Astrocyte (in vitro differentiated cells and primary cell): ENCODE measurements around the gene COL27A1. TPM values are rescaled to one million over a fixed set of nuclear protein-coding genes. Genes with fewer than 3 reads are reported as not detected.
"Not testable (repeated sequence)": the region's sequence is repeated elsewhere in the genome, so short reads cannot be mapped to it uniquely, and the experiment has no call there.

Source experiments
- DNase-seq: peaks from one replicate; pipeline ENCODE4 v3.0.0-alpha.2; 2010; ENCODE audit warnings: low read depth
- FAIRE-seq: peaks from 2 replicates; lab custom pipeline; 2011; peaks lifted over from hg19 to GRCh38; lab: Jason Lieb, UNC
- H2AFZ ChIP-seq: 2 replicates; pipeline ENCODE4 v1.6.0; 2012; ENCODE audit warnings: low read depth, low read length, inconsistent platforms
- H3K27ac ChIP-seq: 2 replicates; pipeline ENCODE4 v1.5.1; 2011; ENCODE audit warnings: low read depth, low read length, inconsistent platforms
- H3K27me3 ChIP-seq: 2 replicates; pipeline ENCODE4 v1.6.0; 2011; ENCODE audit warnings: low read length, inconsistent platforms; ENCODE audit not compliant: insufficient read depth
- H3K36me3 ChIP-seq: 2 replicates; pipeline ENCODE4 v1.5.1; 2011; ENCODE audit warnings: low read length, inconsistent platforms; ENCODE audit not compliant: insufficient read depth
- H3K4me1 ChIP-seq: 2 replicates; pipeline ENCODE4 v1.5.1; 2011; ENCODE audit warnings: low read length, inconsistent platforms; ENCODE audit not compliant: insufficient read depth
- H3K4me2 ChIP-seq: 2 replicates; pipeline ENCODE4 v1.6.0; 2012; ENCODE audit warnings: low read length, inconsistent platforms
- H3K4me3 ChIP-seq: 2 replicates; pipeline ENCODE4 v1.5.1; 2011; ENCODE audit warnings: low read depth, mild to moderate bottlenecking, low read length, inconsistent platforms; ENCODE audit not compliant: insufficient read depth
- H3K79me2 ChIP-seq: 2 replicates; pipeline ENCODE4 v1.6.0; 2012; ENCODE audit warnings: mild to moderate bottlenecking, low read length, inconsistent platforms; ENCODE audit not compliant: insufficient read depth
- H3K9ac ChIP-seq: 2 replicates; pipeline ENCODE4 v1.6.0; 2012; ENCODE audit warnings: mild to moderate bottlenecking, low read length, inconsistent platforms
- H3K9me3 ChIP-seq: 2 replicates; pipeline ENCODE4 v1.5.1; 2012; ENCODE audit warnings: low read depth, mild to moderate bottlenecking, low read length, inconsistent platforms; ENCODE audit not compliant: insufficient read depth
- H4K20me1 ChIP-seq: 2 replicates; pipeline ENCODE4 v1.6.0; 2012; ENCODE audit warnings: low read length, inconsistent platforms; ENCODE audit not compliant: insufficient read depth
- H3K27ac Mint-ChIP-seq: one replicate; pipeline ENCODE4 v1.8.0; 2021; ENCODE audit warnings: mild to moderate bottlenecking, mixed read lengths; ENCODE audit not compliant: unreplicated experiment
- H3K27me3 Mint-ChIP-seq: one replicate; pipeline ENCODE4 v1.8.0; 2021; ENCODE audit warnings: low read depth, mixed read lengths; ENCODE audit not compliant: unreplicated experiment
- H3K36me3 Mint-ChIP-seq: one replicate; pipeline ENCODE4 v1.8.0; 2021; ENCODE audit warnings: low read depth, mixed read lengths; ENCODE audit not compliant: unreplicated experiment
- H3K4me1 Mint-ChIP-seq: one replicate; pipeline ENCODE4 v1.8.0; 2021; ENCODE audit warnings: low read depth, mixed read lengths; ENCODE audit not compliant: unreplicated experiment
- H3K4me3 Mint-ChIP-seq: one replicate; pipeline ENCODE4 v1.8.0; 2021; ENCODE audit warnings: mild to moderate bottlenecking, moderate library complexity, mixed read lengths; ENCODE audit not compliant: unreplicated experiment
- H3K9me3 Mint-ChIP-seq: one replicate; pipeline ENCODE4 v1.8.0; 2021; ENCODE audit warnings: mild to moderate bottlenecking, mixed read lengths; ENCODE audit not compliant: unreplicated experiment
- EZH2 ChIP-seq: IDR thresholded peaks from 2 replicates; pipeline ENCODE4 v1.6.1; 2012; ENCODE audit warnings: mild to moderate bottlenecking, low read length, inconsistent platforms; ENCODE audit not compliant: insufficient read depth
- total RNA-seq: library from RNA; stranded (reverse); gene quantifications from 2 replicates; pipeline ENCODE4 v1.2.1, GENCODE V29; 2021
- TF ChIP-seq, protein P1 (sequence below): IDR thresholded peaks from 2 replicates; pipeline ENCODE4 v1.5.1; 2011; ENCODE audit warnings: low read depth, mild to moderate bottlenecking, inconsistent platforms, low read length, moderate library complexity; ENCODE audit not compliant: insufficient read depth

COL27A1 gene
- total RNA-seq, 1 donor from 2014 or later: 31.2 TPM

DNA sequence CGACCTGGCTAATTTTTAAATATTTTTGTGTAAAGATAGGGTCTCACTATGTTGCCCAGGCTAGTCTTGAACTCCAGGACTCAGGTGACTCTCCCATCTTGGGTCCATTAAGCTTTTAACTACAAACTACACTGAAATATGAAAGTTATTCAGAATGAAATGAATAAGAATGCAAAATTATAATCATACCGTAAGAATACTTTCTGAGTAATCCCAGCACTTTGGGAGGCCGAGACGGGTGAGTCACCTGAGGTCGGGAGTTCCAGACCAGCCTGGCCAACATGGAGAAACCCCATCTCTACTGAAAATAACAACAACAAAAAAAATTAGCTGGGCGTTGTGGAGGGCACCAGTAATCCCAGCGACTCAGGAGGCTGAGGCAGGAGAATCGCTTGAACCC is 166.4 kb downstream of the COL27A1 start:
- Mint-ChIP-seq H3K36me3 (no peaks in the 10 kb centered on the region), H3K9me3 (no peaks in the 10 kb centered on the region), H3K4me1 (peaks cover 4% of the 10 kb centered on the region), H3K4me3 (no peak overlapping the region), H3K27me3 (peaks cover 7% of the 10 kb centered on the region), H3K27ac (no peak overlapping the region)
- Histone ChIP-seq H3K9ac (no peak overlapping the region), H3K4me3 (no peak overlapping the region), H3K4me2 (peak overlapping the region; percentile 41), H3K79me2 (no peaks in the 10 kb centered on the region), H3K36me3 (no peaks in the 10 kb centered on the region), H4K20me1 (no peaks in the 10 kb centered on the region), H3K27ac (no peak overlapping the region), H3K4me1 (peaks cover 1% of the 10 kb centered on the region), H3K27me3 (no peaks in the 10 kb centered on the region), H2AFZ (no peak overlapping the region), H3K9me3 (no peaks in the 10 kb centered on the region)
- no peak for FAIRE-seq
- peak; percentile 59 for DNase-seq
- TF ChIP-seq EZH2: no peak
- TF ChIP-seq, protein P1, sequence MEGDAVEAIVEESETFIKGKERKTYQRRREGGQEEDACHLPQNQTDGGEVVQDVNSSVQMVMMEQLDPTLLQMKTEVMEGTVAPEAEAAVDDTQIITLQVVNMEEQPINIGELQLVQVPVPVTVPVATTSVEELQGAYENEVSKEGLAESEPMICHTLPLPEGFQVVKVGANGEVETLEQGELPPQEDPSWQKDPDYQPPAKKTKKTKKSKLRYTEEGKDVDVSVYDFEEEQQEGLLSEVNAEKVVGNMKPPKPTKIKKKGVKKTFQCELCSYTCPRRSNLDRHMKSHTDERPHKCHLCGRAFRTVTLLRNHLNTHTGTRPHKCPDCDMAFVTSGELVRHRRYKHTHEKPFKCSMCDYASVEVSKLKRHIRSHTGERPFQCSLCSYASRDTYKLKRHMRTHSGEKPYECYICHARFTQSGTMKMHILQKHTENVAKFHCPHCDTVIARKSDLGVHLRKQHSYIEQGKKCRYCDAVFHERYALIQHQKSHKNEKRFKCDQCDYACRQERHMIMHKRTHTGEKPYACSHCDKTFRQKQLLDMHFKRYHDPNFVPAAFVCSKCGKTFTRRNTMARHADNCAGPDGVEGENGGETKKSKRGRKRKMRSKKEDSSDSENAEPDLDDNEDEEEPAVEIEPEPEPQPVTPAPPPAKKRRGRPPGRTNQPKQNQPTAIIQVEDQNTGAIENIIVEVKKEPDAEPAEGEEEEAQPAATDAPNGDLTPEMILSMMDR: no peak

GRCh38 chr9:114322160-114322818 is 167.0 kb downstream of the COL27A1 start:
- H3K4me1 ChIP-seq, H3K4me3 Mint-ChIP-seq, H3K36me3 Mint-ChIP-seq, H3K9me3 Mint-ChIP-seq, H3K27me3 ChIP-seq, H3K9me3 ChIP-seq, H3K4me1 Mint-ChIP-seq, H3K27ac ChIP-seq, H2AFZ ChIP-seq, FAIRE-seq, H3K27ac Mint-ChIP-seq, H3K36me3 ChIP-seq, H3K27me3 Mint-ChIP-seq, H4K20me1 ChIP-seq, H3K4me3 ChIP-seq, H3K79me2 ChIP-seq, H3K9ac ChIP-seq: not testable (repeated sequence)
- DNase-seq: peak; percentile 45
- H3K4me2 ChIP-seq: peak overlapping the region; percentile 41

GRCh38 chr9:114322831-114323531 is 167.6 kb downstream of the COL27A1 start, which contains the start of gene ORM1:
Gene ORM1 (plus strand): TSS chr9:114323098. CDS start chr9:114323134, 36 bp downstream.
- H3K4me1 Mint-ChIP-seq, FAIRE-seq, H4K20me1 ChIP-seq, H3K36me3 Mint-ChIP-seq, H3K9me3 ChIP-seq, H3K27ac Mint-ChIP-seq, H3K4me1 ChIP-seq, H3K4me3 ChIP-seq, H3K4me3 Mint-ChIP-seq, H3K79me2 ChIP-seq, H3K27me3 ChIP-seq, H2AFZ ChIP-seq, H3K27ac ChIP-seq, DNase-seq, H3K27me3 Mint-ChIP-seq, H3K9me3 Mint-ChIP-seq, H3K9ac ChIP-seq, H3K36me3 ChIP-seq: not testable (repeated sequence)
- H3K4me2 ChIP-seq: peak within 1 kb of the TSS; percentile 41

DNA sequence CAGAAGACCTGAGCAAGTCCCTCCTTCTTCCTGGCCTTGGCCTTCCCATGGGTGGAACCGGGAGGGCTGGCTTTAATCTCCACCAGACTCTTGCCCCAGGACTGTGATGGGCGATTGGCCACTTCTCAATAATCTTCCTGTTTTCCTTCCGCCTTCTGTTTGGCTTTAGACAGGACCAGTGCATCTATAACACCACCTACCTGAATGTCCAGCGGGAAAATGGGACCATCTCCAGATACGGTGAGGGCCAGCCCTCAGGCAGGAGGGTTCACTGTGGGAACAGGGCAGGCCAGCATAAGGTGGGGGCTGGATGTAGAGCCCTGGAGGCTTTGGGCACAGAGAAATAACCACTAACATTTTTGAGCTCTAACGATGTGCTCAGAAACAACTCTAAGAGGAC is 168.5 kb downstream of the COL27A1 start:
- H3K27me3 ChIP-seq, H3K9ac ChIP-seq, H3K27me3 Mint-ChIP-seq, H3K27ac ChIP-seq, H3K4me1 ChIP-seq, H3K9me3 Mint-ChIP-seq, DNase-seq, H4K20me1 ChIP-seq, H2AFZ ChIP-seq, H3K9me3 ChIP-seq, H3K4me3 Mint-ChIP-seq, H3K36me3 ChIP-seq, H3K4me1 Mint-ChIP-seq, H3K79me2 ChIP-seq, H3K36me3 Mint-ChIP-seq, H3K27ac Mint-ChIP-seq, H3K4me2 ChIP-seq, H3K4me3 ChIP-seq: not testable (repeated sequence)
- peak; percentile 49 for FAIRE-seq
